LHCN-M2 (cell line): ENCODE data around the gene OR7A10. TPM values are rescaled to one million over a fixed set of nuclear protein-coding genes. Genes with fewer than 3 reads are reported as not detected.
"Not testable (repeated sequence)": the region's sequence is repeated elsewhere in the genome, so short reads cannot be mapped to it uniquely, and the experiment has no call there.

Experiments
- DNase-seq: peaks from one replicate; pipeline ENCODE4 v3.0.0-alpha.2; 2012; ENCODE audit warnings: low read depth
- total RNA-seq: library from RNA; depleted of rRNA; stranded (reverse); fragments of >200 nt; gene quantifications from 2 replicates; pipeline ENCODE4 v1.2.3, GENCODE V29; 2014; rRNA removed

OR7A10 gene
- total RNA-seq, 1 experiment from 2014 or later, result not detected

- no peak for DNase-seq
Measured at GRCh38 chr19:14795078-14795721, 53.5 kb downstream of the OR7A10 start.

- not testable (repeated sequence) for DNase-seq
Measured at GRCh38 chr19:14792250-14792649, 56.5 kb downstream of the OR7A10 start.

Other genes starting within 250 kb of the OR7A10 start
- gene ADGRE3, start 174.1 kb downstream of the OR7A10 start, total RNA-seq, result not detected in 2 replicates
- 12.9 and 16.9 TPM in 2 replicates for gene ZNF333, start 158.9 kb downstream of the OR7A10 start, total RNA-seq
- 2.4 and 2.8 TPM in 2 replicates for gene ADGRE2, start 70.4 kb downstream of the OR7A10 start, total RNA-seq
- 0.06 and 0.34 TPM in 2 replicates for gene OR7A5, start 13.7 kb downstream of the OR7A10 start, total RNA-seq
- gene OR7C1, start 13.7 kb downstream of the OR7A10 start, total RNA-seq, result 0.06 and 0.23 TPM in 2 replicates
- gene OR7A17, start 37.2 kb upstream of the OR7A10 start, total RNA-seq, result not detected in 2 replicates
- not detected in 2 replicates for gene OR7C2, start 92.6 kb upstream of the OR7A10 start, total RNA-seq
- gene SLC1A6, start 130.9 kb upstream of the OR7A10 start, total RNA-seq, result not detected in 2 replicates
- gene CASP14, start 200.6 kb upstream of the OR7A10 start, total RNA-seq, result not detected in 2 replicates
- gene OR1I1, start 233.3 kb upstream of the OR7A10 start, total RNA-seq, result not detected in 2 replicates